GM21723 (cell line): ENCODE results near the gene MBD4.
"Not testable (repeated sequence)": the region's sequence is repeated elsewhere in the genome, so short reads cannot be mapped to it uniquely, and the experiment has no call there.

Source experiments
- ATAC-seq: cut with Tn5 transposase; IDR thresholded peaks from one replicate; pipeline ENCODE4 v1.9.1; 2021; ENCODE audit warnings: mild to moderate bottlenecking, moderate library complexity; ENCODE audit not compliant: unreplicated experiment

Gene MBD4

DNA sequence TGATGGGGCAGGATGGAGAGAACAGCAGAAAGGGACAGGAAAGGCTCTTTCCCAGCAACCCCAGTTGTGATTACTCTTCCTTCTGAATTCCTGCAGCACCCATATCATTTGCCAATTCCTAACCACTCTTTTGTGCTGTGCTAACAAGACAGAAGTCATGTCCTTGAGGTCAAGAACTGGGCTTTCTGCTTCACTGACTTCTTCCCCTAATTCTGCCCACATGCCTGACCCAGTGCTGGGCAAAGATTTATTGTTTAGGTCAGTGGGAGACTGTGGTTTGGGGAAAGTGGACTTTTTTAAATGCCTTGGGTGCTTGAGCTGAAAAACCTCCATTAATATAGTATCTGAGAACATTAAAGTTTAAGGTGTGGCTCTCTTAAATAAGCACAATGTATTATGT is 7.1 kb downstream of the MBD4 start:
- no peak for ATAC-seq

DNA sequence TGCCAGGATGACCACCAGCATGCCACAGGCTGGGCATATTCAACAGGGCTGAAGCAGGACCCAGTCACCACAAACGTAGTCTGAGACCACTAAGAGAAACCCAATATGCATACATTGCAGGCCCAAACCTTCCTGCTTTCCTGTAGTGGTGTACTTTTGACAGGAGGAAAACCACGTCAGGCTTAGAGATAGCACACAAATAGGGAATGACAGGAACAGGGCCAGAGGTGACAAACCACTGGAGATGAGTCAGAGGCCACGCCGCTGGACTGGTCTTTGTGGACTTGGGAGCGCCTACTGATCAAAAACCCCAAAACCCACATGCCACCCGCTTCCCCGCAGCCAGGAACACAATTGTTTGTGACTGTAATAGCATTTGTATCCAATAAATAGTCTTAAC is 7.7 kb downstream of the MBD4 start:
- no peak for ATAC-seq

DNA sequence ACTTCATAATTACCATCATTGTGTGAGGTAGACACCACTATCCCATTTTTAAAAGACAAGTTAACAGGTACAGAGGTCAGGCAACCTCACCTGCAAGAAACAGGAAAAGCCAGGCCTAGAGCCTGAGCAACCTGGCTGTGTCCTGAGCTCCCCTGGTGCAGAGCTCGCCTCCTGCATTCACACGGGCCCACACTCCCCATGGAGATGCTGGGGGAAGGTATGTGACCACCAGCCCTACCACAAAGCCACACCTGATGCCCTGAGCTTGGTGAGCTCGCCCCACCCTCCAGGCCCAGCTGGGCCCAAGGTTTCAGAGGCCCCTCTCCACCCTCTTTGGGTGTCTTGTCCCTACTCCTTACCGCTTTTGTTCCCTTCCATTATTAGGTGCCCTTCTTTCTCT is 10.1 kb downstream of the MBD4 start:
- ATAC-seq = no peak

DNA sequence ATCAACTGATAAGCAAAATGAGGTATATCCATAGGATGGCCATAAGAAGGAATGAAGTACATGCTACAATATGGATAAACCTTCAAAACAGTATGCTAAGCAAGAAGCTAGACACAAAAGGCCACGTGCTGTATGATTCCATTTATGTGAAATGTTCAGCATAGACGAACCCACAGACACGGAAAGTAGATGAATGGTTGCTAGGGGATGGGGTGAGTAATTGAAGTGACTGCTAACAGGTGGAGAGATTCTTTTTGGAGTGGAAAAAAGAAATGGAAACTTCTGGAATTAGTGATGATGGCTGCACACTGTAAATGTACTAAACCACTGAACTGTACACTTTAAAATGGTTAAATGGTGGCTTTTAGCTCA is 10.7 kb downstream of the MBD4 start:
- ATAC-seq = no peak

DNA sequence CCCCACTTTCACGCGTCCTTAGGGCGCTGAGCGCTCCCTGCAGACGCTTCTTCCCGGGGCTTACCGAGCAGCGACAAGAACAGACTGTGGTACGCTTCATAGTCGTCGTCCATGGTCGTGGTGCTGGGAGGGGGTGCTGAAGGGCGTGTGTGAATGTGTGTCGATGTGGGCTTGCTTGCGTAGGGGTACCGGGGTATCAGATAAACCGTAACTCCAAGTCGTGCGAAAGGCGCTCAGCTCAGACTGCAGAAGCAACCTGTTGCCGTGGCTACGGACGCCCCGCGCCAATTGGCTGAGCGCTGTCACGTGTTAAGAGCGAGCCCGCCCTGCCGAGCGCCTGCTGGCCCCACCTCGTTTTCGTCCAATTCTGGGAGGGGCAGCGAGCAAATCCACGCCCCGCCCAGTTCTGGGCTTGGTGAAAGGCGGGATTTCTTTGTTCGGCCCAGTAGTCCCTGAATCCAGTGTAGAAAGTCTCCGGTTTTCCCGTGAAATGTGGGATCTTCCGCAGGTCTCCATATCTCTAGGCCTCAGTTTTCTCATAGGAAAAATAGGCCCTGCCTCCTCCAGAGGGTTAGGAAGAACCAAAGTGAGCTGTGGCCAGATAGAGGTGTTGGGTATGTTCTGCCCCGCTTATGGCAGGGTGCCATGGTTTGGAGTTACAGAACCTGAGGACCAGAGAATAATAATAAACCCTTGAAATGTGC is 11.2 kb downstream of the MBD4 start, which contains the start of gene EFCAB12:
TSS of gene EFCAB12 (minus strand) at position 261 of the 704 bp plus-strand sequence. CDS start at position 113, 148 bp downstream.
- peak; percentile 85 for ATAC-seq

DNA sequence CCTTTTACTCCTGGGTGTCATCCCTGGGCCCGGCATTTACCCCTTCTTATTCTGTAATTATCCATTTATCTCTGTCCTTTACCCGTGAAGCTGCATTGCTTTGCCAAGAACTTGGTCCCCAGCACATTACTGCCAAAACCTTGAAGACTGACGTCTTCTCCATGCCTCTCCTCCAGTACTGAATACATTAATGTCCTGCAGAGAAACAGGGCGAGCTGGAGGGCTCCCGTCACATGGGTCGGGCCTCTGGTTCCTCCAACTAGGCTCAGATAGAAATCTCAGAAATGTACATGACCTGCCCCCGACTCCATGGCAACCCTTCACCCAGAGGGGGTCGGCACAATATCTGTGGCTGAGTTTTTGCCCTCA is 11.8 kb downstream of the MBD4 start:
- no peak for ATAC-seq

DNA sequence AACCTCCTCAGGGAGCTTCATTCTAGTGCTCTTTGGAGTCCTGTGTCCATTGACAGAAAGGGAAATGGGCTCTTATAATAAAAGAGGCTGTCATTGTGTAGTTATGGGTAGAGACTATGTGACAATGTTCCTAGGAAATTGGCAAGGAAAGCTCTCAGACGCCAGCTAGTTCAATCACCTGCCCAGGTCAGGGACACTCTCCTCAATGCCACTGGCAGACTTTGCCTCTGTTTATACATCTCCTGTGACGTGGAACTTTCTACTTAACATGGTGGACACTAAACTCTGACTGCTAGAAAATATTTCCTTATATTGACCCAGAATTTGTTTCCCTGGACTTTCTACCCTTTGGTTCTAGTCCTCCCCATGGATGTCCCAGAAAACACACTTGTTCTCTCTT is 14.1 kb downstream of the MBD4 start:
- no peak for ATAC-seq

DNA sequence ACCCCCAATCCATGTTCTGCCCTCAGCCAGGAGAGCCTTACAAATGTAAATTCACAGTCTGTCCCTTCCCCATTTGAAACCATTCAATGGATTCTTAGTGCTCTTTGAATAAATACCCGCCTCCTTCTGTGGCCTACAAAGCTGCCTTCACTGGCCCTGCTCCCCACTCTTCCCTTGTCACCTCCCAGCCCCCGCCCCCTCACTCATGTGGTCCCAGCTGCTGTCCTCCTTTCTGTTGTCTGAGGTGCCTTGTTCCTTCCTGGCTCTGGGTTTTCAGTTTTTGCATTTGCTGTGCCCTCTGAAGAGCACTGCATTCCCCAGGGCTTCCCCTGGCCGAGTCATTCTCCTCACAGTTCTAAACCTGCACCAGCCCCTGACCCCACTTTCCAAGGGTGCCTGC is 14.5 kb downstream of the MBD4 start:
- no peak for ATAC-seq

DNA sequence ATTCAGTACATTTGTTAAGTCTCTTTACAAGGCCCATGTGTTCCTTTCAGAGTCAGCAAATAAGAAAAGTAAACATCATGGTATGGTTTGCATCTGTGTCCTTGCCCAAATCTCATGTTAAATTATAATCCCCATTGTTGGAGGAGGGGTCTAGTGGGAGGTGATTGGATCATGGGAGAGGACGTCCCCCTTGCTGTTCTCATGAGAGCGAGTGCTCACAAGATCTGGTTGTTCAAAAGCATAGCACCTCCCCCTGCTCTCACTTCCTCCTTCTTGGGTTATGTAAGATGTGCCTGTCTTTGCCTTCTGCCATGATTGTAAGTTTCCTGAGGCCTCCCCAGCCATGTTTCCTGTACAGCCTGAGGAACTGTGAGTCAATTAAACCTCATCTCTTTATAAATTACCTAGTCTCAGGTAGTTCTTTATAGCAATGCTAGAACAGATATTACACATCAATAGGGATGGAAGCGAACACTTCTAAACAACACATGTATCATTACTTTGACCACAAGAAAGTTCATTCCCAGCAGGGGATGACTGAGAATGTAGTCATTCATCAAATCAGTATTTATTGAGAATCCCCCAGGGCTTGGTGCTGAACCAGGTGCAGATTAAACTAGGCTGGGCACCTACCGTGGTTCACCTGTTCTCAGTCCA is 15.4 kb downstream of the MBD4 start:
- ATAC-seq = peak; percentile 80

DNA sequence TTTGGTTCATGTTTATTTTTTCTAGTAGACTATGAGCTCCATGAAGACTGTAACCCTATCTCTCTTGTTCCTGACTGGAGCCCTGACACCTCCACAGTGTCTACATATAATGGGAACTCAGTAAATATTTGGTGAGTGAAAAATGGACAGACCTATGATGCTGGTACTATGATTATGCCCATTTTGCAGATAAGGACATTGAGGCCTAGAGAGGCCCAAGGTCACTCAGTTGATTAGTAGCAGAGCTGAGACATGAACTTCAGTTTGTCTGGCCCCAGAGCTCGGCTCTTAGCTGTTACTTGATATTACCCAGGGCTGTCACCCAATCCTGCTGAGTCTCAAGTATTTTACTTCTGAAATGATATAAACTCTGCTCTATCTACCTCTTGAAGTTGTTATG is 16.9 kb downstream of the MBD4 start:
- no peak for ATAC-seq

DNA sequence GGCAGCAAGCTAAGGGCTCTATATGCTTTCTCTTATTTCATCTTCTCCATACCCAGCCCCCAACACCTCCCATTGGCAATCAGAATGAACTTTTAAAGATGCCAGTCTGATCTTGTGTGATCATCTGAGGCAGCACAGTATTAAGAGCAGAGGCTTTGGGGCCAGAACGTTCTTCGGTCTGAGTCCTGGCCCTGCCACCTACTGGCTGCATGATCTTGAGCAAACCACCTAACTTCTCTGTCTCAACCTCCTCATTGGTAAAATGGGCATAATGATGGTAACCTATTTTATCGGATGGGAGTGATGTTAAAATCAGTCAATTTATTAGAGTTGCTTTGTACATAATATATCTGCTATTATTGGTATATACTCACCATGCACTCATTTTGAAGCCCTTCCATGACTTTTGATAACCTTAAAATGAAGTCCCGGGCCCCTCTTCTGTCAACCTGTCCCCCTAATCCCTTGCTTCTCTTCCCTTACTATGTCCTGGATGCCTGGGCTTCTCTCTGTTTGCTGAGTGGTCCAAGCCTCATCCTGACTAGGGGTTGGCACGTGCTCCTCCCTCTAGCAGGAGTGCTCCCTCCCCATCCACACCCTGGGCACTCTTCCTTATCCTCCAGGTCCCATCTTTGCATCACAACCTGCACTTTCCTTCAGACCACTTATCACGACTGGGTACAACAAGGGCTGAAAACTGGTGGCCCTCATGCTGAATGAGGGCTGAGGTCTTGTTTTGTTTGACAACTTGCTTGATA is 17.6 kb downstream of the MBD4 start:
- no peak for ATAC-seq

DNA sequence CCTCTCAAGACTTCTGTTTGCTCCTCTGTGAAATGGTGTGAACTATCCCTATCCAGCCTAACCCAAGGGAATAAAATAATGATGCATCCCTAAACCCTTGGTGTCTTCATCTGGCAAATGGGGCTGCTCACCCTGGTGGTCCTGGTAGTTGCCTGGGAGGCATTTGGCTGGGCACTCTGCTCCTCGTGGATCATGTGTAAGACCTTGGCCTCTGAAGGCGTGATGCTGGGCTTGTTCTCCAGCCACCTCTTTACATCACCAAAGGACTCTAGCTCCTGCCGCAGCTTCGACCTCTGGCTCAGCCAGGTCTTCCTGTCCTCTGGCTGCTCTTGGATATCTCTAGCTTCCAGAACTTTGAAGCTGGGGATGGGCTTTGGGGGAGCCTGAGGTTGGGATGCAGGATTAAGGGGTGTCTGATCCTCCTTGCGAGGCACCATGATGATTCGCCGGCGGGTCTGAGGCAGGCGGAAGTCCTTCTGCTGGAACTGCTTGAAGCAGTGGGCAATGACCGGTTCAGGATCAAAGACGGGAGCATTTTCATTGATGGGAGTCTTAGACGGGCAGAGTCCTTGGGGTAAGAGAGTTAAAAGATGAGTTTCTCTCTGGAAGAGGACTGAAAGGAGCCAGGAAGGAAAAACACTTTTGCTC is 18.4 kb downstream of the MBD4 start:
- ATAC-seq = no peak

DNA sequence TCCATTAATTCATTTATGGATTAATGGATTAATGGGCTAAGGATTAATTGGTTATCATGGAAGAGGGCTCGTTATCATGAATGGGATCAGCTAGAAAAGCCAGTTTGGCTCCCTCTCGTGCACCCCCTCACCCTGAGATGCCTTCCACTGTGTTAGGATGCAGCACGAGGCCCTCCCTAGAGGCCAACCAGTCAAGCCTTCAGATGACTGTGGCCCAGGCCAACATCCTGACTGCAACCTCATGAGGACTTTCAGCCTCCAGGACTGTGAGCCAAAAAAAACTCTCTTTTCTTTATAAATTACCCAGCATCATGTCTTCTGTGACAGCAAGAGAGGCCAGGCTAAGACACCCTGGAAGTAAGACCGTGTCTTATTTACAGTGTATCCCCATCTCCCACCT is 20.3 kb downstream of the MBD4 start:
- no peak for ATAC-seq

DNA sequence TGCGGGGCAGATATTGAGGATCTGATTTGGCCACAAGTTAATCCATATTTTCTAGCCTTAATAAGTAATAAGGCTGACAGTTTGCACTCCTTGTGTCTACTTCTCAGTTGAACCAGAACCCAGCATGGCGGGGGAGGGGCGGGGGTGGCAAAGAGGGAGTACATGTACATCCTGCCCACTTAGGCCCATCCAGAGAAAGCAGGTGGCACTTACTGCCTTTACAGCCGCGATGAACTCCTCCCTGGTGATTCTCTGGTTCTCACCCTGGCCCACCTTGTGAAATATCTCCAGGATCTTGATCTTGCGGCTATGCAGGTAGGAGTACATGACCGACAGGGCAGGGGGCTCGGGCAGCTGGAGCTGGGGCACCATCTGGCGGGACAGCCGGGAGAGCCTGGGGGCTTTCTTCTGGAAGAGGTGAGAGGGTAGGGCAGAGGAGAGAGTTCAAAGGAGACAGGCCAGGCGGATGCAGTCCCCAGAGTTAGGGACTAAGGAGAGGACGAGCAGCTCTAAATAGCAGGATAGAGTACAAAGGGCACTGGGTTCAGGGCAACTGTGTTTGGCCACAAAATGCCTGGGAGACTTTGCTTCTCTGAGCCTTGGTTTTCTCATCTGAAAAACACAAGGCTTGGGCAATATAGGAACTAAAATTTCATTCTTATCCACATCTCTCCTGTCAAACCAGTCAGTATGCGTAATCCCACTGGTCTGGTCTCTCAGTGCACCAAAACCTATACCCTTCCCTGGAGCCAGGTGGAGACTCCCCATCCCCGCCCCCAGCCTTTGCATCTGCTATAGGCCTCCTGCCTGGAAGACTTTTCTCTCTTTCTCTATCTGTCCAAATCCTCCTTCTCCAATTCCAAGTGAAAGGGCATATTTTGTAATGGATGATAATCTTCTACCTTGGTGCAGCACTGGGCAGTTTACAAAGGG is 21.4 kb downstream of the MBD4 start:
- ATAC-seq = no peak

DNA sequence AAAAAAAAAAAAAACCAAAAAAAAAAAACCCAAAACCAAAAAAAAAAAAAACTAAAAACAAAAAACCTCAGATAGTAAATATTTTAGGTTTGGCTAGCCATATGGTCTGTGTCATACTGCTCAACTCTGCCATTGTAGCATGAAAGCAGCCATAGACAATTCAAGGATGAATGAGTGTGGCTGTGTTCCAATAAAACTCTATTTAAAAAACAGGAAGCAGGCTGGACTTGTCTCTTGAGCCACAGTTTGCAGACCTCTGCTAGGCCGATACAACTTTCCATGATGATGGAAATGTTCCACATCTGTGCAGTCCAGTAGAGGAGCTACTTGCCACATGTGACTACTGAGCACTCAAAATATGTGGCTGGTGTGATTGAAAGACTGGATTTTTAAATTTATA is 22.4 kb downstream of the MBD4 start:
- no peak for ATAC-seq

DNA sequence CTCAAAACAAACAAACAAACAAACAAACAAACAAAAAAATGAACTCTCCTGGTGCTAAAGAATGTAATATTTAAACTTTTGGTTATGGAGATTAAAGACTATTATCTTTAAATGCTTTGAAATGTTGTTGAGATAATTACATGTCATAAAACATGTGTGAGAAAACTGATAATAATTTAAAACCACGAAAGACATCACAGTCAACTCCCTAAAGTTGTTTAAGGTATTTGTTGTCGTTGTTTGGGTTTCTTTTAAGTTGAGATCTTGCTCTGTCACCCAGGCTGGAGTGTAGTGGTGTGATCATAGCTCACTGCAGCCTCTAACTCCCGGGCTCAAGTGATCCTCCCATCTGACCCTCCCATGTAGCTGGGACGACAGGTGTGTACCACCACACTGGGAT is 23.3 kb downstream of the MBD4 start:
- ATAC-seq = no peak

DNA sequence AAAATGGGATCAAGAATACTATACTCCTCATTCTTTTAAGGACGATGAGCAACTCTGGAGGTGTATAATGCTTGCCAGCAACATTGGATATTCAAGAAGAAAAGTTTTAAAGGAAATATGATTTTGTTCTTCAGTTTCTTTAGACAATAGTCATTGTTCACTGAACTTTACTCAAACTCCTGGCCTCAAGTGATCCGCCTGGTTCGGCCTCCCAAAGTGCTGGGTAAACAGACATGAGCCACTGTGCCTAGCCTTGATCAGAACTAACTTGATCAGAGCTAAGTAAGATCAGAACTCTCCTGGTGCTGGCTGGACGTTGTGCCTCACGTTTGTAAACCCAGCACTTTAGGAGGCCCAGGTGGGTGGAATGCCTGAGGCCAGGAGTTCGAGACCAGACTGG is 23.9 kb downstream of the MBD4 start:
- ATAC-seq = no peak

DNA sequence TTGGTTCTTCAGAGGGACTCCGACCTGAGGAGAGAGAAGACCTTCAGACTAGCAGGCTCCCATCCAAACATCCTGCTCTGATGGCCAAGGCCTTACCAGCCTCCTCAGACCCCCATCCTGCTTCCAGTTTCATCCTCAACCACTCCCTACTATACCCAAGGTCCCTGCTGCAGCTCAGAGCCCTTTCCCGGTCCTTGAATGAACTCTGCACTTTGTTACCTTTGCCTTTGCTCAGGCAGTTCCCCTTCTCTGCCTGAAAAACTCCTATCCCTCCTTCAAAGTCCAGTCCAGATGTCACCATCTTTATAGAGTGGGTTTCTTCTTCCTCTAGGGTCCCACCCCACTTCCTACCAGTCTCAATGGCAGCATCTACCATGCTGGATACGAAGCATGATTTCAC is 24.4 kb downstream of the MBD4 start:
- no peak for ATAC-seq

DNA sequence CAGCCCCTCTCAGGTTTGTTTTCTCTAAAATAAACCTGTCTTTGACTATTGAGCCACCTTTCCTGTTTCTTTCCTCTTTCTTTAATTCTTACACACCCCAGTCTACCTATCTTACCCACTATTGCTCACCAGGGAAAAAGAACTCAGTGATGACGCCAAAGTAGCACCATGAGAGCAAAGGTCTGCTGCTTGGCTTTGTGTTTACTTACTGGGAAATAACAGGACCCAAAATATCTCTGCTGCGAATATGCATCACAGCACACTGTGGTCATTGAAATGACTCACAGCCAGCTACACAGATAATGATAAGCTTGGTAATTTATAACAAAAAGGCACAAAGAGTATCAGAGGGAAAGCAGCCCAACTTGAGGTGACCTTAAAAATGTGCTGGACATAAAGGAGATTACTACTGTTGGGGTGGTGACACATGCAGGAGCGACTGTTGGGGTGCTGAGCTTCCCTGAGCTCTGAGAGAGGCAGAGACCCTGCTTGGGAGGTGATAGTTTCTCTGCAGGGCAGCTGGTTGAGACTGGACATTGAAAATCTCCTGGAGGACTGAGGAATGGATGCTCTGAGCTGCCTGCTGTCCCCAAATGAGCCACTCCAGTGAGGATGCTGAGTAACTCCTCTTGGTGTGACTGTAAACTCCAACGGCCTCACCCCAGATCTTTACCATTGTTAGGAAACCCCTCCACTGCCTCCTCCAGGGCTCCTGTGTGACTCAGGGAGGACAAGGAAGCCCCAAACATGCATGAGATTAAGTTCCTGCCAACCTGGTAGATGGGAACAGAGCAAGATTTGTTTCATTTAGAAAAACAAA is 25.9 kb downstream of the MBD4 start:
- ATAC-seq = peak; percentile 87

DNA sequence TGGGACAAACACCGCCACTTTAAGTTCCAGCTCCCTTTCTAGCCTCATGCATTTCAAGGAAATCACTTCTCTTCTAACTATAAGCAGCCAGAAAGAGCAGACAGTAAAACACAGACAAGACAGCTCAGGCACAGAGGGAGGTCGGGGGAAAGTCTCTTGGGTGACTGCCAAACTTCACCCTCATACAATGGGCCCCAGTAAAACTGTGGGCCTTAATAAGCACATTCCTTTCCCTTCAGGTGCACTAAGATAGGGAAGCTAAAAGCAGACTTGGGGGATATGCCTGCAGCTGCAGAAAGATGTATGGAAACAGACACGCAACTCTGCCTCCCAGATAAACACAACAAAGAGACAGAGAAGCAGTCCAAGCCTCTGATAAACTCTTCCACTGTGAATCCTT is 26.5 kb downstream of the MBD4 start:
- ATAC-seq = not testable (repeated sequence)
